Activated T-cell treated with anti-CD3 and anti-CD28 coated beads, Interleukin-2, amount 50 U/mL, for 48 hours (primary cell): ENCODE data around the gene ZNF674.
"Not testable (repeated sequence)": the region's sequence is repeated elsewhere in the genome, so short reads cannot be mapped to it uniquely, and the experiment has no call there.

Experiments used
- DNase-seq, 2 experiments: peaks; one replicate each; pipeline ENCODE4 v3.0.0-alpha.2; 2020

The ZNF674 gene

GRCh38 chrX:46569621-46570020, 24.4 kb upstream of the ZNF674 start:
- DNase-seq, result no peak

- DNase-seq, result no peak
Measured at GRCh38 chrX:46567388-46567787, 22.2 kb upstream of the ZNF674 start.

- DNase-seq, result no peak
Measured at GRCh38 chrX:46561824-46562657, 16.8 kb upstream of the ZNF674 start.

GRCh38 chrX:46559062-46559461, 13.8 kb upstream of the ZNF674 start:
- DNase-seq, result no peak

GRCh38 chrX:46554942-46555341, 9.7 kb upstream of the ZNF674 start:
- DNase-seq, result no peak

- no peak for DNase-seq
Measured at GRCh38 chrX:46553935-46554334, 8.7 kb upstream of the ZNF674 start.

GRCh38 chrX:46551494-46552128, 6.4 kb upstream of the ZNF674 start:
- no peak for DNase-seq

GRCh38 chrX:46549914-46550313, 4.7 kb upstream of the ZNF674 start:
- DNase-seq, result no peak

- no peak for DNase-seq
Measured at GRCh38 chrX:46547857-46548256, 2.6 kb upstream of the ZNF674 start.

- not testable (repeated sequence) for DNase-seq
Measured at GRCh38 chrX:46544527-46544926, 694 bp downstream of the ZNF674 start.

- no peak for DNase-seq
Measured at GRCh38 chrX:46543441-46543840, 1.8 kb downstream of the ZNF674 start.

GRCh38 chrX:46531442-46531841, 13.8 kb downstream of the ZNF674 start:
- DNase-seq, result no peak

GRCh38 chrX:46530404-46530908, 14.8 kb downstream of the ZNF674 start:
- not testable (repeated sequence) for DNase-seq

- DNase-seq, result not testable (repeated sequence)
Measured at GRCh38 chrX:46529740-46530403, 15.3 kb downstream of the ZNF674 start.

- DNase-seq, result not testable (repeated sequence)
Measured at GRCh38 chrX:46528640-46529039, 16.6 kb downstream of the ZNF674 start.

GRCh38 chrX:46506076-46506475, 39.1 kb downstream of the ZNF674 start:
- no peak for DNase-seq

GRCh38 chrX:46502848-46503247, 42.4 kb downstream of the ZNF674 start:
- DNase-seq, result no peak

GRCh38 chrX:46500054-46500453, 45.2 kb downstream of the ZNF674 start:
- DNase-seq, result no peak

GRCh38 chrX:46488712-46489111, 56.5 kb downstream of the ZNF674 start:
- DNase-seq, result no peak

GRCh38 chrX:46485897-46486296, 59.3 kb downstream of the ZNF674 start:
- no peak for DNase-seq

- DNase-seq, result not testable (repeated sequence)
Measured at GRCh38 chrX:46478634-46479033, 66.6 kb downstream of the ZNF674 start.

GRCh38 chrX:46477435-46477834, 67.8 kb downstream of the ZNF674 start:
- no peak for DNase-seq

- no peak for DNase-seq
Measured at GRCh38 chrX:46465203-46465602, 80.0 kb downstream of the ZNF674 start.

- DNase-seq, result no peak
Measured at GRCh38 chrX:46463682-46464081, 81.5 kb downstream of the ZNF674 start.
